HG03095 (cell line): ENCODE results near the gene FERMT3.

ENCODE experiments used
- ATAC-seq: cut with Tn5 transposase; IDR thresholded peaks from one replicate; pipeline ENCODE4 v1.9.1; 2021; ENCODE audit warnings: moderate library complexity; ENCODE audit not compliant: unreplicated experiment

Gene FERMT3

DNA sequence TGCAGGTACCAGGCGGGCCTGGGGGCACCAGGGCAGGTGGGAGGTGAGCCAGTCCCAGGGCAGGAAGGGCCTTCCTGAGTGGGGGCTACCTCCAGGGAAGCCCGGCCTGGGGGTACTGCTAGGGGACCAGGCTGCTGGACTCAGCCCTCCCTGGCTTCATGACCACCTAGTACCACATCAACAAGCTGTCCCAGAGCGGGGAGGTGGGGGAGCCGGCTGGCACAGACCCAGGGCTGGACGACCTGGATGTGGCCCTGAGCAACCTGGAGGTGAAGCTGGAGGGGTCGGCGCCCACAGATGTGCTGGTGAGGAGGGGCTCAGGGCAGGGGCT, 12.8 kb downstream of the FERMT3 start:
- ATAC-seq = no peak

DNA sequence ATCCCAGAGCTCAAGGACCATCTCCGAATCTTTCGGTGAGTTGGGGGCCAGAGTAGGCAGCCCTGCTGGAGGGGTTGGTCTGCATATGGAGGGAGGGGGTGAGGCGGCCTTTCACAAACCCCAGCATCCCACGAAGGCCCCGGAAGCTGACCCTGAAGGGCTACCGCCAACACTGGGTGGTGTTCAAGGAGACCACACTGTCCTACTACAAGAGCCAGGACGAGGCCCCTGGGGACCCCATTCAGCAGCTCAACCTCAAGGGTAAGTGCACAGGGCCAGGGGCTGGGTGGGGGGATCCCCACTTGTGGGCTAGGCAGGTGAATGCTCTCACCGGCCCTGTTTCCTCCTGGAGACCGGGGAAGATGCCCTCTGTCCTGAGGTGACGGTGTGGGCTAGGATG, 13.2 kb downstream of the FERMT3 start:
- ATAC-seq = no peak

DNA sequence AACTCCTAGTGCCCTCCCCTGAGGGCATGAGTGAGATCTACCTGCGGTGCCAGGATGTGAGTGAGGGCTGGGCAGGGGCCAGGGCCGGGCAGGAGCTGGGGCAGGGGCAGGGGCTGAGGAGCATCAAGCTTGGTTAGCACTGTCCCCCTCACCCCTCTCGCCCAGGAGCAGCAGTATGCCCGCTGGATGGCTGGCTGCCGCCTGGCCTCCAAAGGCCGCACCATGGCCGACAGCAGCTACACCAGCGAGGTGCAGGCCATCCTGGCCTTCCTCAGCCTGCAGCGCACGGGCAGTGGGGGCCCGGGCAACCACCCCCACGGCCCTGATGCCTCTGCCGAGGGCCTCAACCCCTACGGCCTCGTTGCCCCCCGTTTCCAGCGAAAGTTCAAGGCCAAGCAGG, 13.8 kb downstream of the FERMT3 start:
- ATAC-seq = no peak

DNA sequence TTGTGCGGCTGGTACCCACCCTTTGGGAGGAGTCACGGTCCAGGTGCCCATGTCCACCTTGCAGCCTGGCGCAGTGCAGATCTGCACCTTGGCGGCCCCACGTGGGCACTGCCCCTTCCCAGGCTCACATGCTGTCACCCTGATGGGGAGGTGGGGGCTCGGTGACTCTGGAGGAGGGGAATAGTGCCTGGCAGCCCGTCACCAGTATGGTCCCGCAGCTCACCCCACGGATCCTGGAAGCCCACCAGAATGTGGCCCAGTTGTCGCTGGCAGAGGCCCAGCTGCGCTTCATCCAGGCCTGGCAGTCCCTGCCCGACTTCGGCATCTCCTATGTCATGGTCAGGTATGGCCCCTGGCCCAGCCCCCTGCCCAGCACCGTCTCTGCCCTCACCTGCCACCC, 14.3 kb downstream of the FERMT3 start:
- ATAC-seq = no peak

DNA sequence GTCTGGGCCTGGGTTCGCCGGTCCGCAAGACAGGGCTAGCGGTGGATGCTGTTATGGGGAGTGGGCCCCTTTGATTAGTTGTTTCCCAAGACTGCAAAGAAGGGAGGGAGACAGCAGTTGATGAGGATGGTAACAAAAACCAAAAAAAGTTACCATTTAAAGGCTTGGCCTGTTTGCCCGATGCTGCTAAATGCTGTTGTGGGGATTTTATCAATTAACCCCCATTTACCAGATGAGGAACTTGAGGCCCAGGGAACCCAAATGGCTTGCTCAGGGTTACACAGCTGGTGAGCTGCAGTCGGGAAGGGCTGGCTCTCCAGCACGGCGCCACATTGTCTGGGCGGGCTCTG, 16.1 kb downstream of the FERMT3 start:
- no peak for ATAC-seq

DNA sequence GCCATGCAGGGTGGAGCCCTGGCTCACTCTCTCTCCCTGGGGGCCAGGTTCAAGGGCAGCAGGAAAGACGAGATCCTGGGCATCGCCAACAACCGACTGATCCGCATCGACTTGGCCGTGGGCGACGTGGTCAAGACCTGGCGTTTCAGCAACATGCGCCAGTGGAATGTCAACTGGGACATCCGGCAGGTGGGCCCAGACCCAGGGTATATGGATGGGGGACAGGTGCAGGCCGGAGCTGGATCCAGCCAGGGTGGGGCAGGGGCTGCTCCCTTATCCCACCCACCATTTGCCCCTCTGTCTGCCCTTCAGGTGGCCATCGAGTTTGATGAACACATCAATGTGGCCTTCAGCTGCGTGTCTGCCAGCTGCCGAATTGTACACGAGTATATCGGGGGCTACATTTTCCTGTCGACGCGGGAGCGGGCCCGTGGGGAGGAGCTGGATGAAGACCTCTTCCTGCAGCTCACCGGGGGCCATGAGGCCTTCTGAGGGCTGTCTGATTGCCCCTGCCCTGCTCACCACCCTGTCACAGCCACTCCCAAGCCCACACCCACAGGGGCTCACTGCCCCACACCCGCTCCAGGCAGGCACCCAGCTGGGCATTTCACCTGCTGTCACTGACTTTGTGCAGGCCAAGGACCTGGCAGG, 16.6 kb downstream of the FERMT3 start:
- ATAC-seq = no peak

DNA sequence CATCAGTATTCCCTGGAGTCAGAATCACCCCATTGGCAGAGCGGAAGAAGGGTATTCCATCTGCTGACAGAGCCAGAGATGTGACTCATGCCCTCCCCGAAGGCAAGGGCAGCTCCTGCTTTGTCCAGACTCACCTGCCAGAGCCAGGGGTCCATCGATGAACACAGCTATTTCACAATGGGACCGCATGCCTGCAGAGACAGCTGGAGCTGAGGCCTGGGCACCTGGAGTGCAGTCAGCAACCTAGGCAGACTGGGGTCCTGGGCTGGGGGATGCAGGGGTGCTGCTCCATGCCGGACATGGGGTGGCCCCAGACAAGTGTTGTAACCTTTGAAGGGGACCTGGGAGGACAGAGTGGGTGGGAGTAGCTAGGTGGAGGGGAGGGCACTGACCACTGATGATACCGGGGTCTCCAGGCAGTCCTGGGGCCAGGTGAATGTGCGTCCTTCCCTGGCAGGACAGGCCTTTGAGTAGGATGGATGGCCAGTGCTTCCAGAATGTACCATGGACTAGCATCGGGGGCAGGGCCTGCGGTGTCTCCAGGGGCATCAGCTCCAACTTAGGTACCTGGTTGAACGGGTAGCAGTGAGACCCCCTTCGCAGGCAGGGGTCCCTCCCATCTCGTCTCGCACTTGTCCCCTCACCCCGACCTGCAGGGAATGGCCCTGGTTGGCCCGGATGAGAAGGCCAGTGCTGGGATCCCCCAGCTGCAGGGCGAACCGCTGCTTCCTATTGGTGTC, 17.8 kb downstream of the FERMT3 start:
- ATAC-seq = no peak

DNA sequence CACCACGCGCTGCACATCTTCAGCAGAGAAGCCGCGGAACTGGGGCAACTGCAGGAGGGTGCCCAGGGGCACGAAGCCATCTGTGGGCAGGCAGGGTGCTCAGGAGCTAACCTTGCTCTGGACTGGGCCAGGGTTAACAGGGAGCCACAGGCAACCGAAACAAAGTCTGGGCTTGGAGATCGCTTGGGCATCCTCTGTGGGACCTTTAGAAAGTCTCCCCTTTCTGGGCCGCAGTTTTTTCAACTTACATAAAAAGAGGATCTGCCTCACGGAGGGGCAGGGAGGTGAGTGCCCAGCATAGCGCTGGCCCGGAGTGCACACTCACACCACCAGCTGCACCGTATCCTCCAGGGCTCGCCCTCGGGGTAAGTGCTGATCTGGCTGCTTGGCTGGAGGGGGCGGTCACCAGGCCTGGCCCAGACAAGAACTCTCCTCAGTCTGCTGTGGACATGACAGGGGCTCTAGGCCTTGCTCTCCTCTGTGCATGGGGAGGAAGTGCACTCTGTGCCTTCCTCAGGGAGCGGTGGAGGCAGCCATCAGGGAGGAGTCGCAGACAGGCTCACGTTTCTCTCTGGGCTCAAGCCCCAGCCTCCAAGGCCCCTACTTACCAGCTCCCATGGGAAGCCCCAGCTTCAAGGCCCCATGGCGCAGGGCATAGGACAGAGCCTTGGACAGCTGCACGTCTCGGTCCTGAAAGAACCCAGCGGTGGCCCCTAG, 18.5 kb downstream of the FERMT3 start:
- ATAC-seq = no peak

DNA sequence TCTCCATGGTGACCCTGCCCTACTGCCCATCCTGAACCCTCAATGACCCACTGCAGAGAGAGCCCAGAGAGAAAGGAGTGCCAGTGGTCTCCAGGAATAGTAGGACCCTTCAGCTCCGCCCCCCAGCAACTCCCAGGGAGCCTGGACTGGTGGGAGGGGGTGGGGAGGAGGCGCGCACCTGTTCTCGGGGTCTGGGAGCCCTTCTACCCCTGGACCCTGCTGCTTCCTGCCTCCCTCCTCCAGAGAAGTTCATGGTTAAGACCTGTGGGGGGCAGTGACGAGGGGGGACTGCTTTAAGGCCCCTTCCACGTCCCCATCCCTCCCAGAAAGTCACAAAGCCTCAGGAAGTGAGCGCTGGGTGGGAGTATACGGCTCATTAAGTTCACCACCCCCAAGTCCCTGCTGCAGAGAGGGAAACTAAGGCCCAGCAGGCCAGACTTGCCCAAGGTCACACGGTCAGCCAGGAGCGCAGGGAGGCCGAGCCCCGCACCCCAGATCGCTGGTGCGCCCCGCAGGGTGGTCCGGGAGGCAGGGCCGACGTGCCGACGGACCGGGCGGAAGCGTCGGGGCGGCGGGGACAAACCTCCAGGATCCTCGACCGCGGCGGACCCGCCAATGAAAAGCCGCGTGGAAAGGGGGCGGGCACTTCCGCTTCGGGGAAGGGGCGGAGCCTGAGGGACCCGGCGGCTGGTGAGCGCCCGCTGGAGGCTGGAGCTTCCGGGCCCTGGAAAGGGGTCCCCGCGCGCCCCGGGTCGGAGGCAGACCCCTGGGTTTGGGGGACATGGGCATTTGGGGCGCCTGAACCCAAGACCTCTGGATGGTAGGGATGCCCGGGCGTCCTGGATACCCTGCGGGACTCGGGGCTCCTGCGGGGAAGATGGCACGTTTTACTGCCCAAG, 19.3 kb downstream of the FERMT3 start, which contains the start of the genes NUDT22 and TRPT1:
Gene NUDT22, plus strand, starts transcription at position 667 of the 899 bp plus-strand sequence. CDS start 379 bp downstream, outside the sequence.
Gene TRPT1, minus strand, starts transcription at position 579 of the 899 bp plus-strand sequence. Its CDS starts 326 bp downstream, at position 253.
- no peak for ATAC-seq

DNA sequence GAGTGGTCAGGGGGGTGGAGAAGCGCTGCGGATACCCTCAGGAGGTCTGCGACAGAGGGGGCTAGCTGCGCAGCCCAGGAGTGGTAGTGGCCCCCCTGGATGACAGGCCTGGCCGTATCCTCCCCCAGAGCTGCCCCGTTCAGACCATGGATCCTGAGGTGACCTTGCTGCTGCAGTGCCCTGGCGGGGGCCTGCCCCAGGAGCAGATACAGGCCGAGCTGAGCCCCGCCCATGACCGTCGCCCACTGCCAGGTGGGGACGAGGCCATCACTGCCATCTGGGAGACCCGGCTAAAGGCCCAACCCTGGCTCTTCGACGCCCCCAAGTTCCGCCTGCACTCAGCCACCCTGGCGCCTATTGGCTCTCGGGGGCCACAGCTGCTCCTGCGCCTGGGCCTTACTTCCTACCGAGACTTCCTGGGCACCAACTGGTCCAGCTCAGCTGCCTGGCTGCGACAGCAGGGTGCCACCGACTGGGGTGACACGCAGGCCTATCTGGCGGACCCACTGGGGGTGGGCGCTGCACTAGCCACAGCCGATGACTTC, 20.1 kb downstream of the FERMT3 start:
- no peak for ATAC-seq

DNA sequence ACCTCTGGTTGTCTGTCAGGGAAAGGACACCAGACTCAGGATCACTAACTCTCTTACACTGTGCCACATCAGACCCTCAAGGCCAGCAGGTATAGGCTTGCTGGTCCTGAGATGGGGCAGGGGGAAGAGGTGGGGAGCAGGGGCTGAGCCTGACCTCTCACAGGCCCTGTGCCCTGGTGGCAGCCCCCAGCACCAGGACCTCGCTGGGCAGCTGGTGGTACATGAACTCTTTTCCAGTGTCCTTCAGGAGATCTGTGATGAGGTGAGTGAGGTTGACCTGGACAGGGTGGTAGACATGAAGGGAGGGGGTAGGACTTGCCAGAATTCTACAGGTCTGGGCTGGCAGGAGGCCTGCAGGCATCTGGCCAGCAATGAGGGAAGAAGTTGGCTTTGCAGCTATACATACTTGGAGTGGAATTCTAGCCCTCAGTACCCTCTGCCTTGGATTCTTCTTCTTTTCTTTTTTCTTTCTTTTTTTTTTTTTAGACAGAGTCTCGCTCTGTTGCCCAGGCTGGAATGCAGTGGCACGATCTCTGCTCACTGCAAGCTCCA, 21.0 kb downstream of the FERMT3 start:
- ATAC-seq = no peak

DNA sequence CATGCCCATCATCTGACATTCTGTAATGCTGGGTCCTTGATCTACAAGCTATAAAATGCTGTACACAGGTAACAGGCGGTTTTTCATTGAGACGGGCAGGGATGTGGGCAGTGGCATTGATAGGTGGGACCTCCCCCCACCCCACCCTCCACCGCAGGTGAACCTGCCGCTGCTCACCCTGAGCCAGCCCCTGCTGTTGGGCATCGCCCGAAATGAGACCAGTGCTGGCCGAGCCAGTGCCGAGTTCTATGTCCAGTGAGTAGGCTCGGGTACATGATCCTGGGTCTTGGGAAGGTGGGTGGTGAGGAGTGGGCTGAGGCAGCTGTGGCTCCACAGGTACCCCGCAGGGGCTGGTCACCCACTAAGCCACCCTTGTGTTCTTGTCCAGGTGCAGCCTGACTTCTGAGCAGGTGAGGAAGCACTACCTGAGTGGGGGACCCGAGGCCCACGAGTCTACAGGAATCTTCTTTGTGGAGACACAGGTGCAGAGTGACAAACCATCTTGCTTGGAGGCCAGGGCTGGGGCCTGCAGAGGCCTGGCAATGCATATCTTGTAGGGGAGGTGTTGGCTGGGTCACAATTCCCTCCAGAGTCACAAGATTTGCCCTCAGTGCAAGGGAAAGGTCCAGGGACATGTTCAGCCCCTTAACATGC, 22.7 kb downstream of the FERMT3 start:
- no peak for ATAC-seq

DNA sequence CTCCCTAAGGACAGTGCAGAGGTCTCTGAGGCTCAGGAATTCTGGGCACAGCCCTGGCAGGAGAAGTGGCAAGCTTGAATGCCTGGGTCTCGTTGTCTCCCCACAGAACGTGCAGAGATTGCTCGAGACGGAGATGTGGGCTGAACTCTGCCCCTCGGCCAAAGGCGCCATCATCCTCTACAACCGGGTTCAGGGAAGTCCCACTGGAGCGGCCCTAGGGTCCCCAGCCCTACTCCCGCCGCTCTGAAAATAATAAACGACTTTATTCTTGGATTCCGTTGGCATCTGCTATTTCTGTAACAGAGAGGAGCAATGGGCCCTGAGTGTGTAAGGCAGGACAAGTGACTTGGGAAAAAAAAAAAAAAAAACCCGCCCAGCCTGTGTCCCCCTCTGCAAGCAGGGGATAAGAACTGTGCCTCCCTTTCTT, 23.2 kb downstream of the FERMT3 start:
- ATAC-seq = no peak

DNA sequence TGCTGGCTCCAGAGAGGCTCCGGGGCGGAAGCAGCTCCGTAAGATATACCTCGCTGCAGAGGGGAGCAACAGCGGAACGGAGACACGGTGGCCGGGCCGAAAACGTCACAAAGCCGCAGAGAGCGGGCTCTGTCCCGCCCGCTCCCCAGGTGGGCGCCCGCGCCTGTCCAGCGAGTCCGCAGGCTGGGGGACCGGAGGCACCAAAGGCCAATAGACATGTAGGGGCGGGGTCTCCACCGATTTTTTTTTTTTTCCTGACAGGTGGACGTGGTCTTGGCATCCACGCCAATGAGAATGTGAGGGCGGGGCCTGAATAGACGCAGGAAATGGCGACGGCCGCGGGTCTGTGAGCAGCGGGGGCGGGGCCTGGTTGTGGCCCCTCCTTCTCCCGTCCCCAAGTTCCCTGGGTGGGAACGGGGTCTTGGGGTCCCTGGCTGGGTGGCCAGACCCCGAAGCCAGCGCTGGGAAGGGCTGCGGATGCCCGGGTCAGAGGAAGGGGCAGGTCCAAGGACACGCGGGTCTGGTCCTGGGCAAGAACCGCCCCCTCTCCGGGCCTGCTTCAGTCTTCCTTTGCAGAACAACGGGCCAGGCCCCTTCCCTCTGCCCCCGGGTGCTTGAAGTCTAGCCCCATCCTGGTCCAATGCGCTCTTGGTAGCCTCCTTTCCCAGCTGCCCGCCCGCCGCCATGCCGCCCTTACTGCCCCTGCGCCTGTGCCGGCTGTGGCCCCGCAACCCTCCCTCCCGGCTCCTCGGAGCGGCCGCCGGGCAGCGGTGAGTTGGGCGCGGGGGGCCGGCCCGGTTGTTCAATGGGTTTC, 23.9 kb downstream of the FERMT3 start, which contains the start of gene DNAJC4:
Gene DNAJC4, plus strand, starts transcription at position 378 of the 814 bp plus-strand sequence. Its CDS starts 307 bp downstream, at position 685.
- peak; percentile 38 for ATAC-seq

DNA sequence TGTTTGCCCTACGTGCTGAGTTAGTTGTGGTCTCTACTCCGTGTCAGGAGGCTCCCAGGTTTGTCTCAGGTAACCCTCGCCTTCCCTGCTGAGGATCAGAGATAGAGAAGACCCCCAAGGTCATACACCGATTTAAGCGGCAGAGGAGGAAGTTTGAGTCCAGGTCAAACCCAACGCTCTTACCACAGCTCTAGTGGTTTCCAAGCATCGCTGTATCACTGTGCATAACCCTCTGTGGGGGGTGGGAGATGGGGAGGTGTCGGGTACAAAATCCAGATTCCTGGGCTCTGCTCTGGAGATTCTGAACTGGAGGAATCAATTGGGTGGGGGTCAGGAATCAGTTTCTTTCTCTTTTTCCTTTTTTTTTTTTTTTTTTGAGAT, 24.5 kb downstream of the FERMT3 start:
- no peak for ATAC-seq

DNA sequence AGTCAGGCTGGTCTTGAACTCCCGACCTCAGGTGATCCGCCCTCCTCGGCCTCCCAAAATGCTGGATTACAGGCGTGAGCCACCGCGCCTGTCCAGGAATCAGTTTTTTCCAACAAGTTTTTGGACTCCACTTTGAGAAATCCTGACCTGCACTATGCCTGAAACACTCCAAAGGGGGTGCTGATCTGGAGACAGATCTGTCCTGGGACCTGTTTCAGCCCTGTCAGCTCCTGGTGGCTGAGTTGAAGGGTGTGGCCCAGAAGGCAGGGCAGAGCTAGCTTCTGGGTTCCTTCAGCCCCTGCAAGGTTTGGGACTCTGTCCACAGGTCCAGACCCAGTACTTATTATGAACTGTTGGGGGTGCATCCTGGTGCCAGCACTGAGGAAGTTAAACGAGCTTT, 25.0 kb downstream of the FERMT3 start:
- no peak for ATAC-seq

DNA sequence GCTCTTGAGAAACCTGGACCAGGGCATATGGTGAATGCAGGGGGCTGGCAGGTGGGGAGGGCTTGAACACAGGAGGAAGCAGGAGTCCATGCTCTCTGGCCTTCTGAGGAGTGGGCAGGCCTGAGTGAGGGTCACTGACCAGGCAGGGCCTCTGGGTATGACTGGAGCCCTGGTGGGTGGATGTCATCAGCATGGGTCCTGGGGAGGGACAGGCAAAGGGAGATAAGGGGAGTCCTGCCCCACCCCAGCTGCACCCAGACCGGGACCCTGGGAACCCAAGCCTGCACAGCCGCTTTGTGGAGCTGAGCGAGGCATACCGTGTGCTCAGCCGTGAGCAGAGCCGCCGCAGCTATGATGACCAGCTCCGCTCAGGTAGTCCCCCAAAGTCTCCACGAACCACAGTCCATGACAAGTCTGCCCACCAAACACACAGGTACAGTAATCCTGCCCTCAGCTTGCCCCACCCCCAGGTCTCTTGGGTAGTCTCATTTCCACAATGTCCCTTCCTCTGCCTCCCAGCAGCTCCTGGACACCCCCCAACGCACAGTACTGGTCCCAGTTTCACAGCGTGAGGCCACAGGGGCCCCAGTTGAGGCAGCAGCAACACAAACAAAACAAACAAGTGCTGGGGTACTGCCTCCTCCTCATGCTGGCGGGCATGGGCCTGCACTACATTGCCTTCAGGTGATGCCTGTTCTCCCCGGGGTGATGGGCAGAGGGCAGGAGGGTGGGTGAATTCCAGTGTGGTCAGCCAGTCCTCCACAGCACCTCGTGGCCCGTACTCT, 25.9 kb downstream of the FERMT3 start:
- ATAC-seq = no peak

DNA sequence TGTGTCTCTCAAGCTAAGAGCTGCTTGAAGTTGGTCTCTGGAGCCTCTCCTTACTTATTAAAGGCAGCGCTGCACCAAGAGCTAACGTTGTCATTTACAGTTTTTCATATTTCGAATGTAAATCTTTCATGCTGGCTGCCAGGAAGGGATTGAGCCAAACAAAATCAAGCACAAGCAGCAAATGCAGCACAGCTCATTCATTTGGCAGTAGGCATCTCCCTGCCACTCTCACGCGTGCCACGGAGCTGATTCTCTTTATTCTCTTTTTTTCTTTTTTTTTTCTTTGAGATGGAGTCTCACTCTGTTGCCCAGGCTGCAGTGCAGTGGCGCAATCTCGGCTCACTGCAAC, 26.4 kb downstream of the FERMT3 start:
- ATAC-seq = no peak
